Subcutaneous adipose tissue (tissue), 4 donors: ENCODE data around the gene PCYT2. TPM values are rescaled to one million over a fixed set of nuclear protein-coding genes. Genes with fewer than 3 reads are reported as not detected.

Experiments used
- CTCF ChIP-seq: fragments of 450-650 bp; IDR thresholded peaks from one replicate; pipeline ENCODE4 v1.5.1; 2016; ENCODE audit warnings: low read depth, mild to moderate bottlenecking, control low read depth, antibody characterized with exemption, moderate library complexity
- total RNA-seq, 4 donors: library from RNA; depleted of rRNA; stranded (reverse); fragments of >200 nt; gene quantifications; one replicate each; pipeline ENCODE4 v1.1.0, GENCODE V29; 2016

PCYT2 gene
- total RNA-seq, 4 donors from 2014 or later: 23.8 to 130 (median 39.7) TPM

- no peak for TF ChIP-seq CTCF
Measured at GRCh38 chr17:81950501-81950900, 39.3 kb upstream of the PCYT2 start.

- no peak for TF ChIP-seq CTCF
Measured at GRCh38 chr17:81948635-81949378, 37.6 kb upstream of the PCYT2 start.

- no peak for TF ChIP-seq CTCF
Measured at GRCh38 chr17:81947189-81947588, 36.0 kb upstream of the PCYT2 start, which contains the start of gene MYADML2. MYADML2 (minus strand) TSS chr17:81947233; CDS start chr17:81941741, 5,492 bp downstream.

- TF ChIP-seq CTCF: no peak
Measured at GRCh38 chr17:81944858-81945257, 33.7 kb upstream of the PCYT2 start.

- TF ChIP-seq CTCF: no peak
Measured at GRCh38 chr17:81942167-81942553, 31.0 kb upstream of the PCYT2 start.

GRCh38 chr17:81941484-81942166 lies 30.4 kb upstream of the PCYT2 start:
- no peak for TF ChIP-seq CTCF
